IPS-15b (cell line): ENCODE measurements around the gene ERGIC3.

Experiments used
- H3K27me3 ChIP-seq: one replicate; pipeline ENCODE4 v1.6.1; 2013; ENCODE audit warnings: low read length; ENCODE audit not compliant: control insufficient read depth, insufficient read depth
- H3K36me3 ChIP-seq: one replicate; pipeline ENCODE4 v1.6.1; 2013; ENCODE audit warnings: low read length; ENCODE audit not compliant: control insufficient read depth, insufficient read depth
- H3K4me1 ChIP-seq: one replicate; pipeline ENCODE4 v1.6.1; 2013; ENCODE audit warnings: mild to moderate bottlenecking, low read length; ENCODE audit not compliant: control insufficient read depth, insufficient read depth
- H3K4me3 ChIP-seq: one replicate; pipeline ENCODE4 v1.5.1; 2013; ENCODE audit warnings: low read depth, low read length
- H3K9ac ChIP-seq: one replicate; pipeline ENCODE4 v1.6.1; 2013; ENCODE audit warnings: low read depth, mild to moderate bottlenecking, low read length
- H3K9me3 ChIP-seq: one replicate; pipeline ENCODE4 v1.6.1; 2013; ENCODE audit warnings: mild to moderate bottlenecking, low read length; ENCODE audit not compliant: control insufficient read depth, insufficient read depth

ERGIC3 gene

DNA sequence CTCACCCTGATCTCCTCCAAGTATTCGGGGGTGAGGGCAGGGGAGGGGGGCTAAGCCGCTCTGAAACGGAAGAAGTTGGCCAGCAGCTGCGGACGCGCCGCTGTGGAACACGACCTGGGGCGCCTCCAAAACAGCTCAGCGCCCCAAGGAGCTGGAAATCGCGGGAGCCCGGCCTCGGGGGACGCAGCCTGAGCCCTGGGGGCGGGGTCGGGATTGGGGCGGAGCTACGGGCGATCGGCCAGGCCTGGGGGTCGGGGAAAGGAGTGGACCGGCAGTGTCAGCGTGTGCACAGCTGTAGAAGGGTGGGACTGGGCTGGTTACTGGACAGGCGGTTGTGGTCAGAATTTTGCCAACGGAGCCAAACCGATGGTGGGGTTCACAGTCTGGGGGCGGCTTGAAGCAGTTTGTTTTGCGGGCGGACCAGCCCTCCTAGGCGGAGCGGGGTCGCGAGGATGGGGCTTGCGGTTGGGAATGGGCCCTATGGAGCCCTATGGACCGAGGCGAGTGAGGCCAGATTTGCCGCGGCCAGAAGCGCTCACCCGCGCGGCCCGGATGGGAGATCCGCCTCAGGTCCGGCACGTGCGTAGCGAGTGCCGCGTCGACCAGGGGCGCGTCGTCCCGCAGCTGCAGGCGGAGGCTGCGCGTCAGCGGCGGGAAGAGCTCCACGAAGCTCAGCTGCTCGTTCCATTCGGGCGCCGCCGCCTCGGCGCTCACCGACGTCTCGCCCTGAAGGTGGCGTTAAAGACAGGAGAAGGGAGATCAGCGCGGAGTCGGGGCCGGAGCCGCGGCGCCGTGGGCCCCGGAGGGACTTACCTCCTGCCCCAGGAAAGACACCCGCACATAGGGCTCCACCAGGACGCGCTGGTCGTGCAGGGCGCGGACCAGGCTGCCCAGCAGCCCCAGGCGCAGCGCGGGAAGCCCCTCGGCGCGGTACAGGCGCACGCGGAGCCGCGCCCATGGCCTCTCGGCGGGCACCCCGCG, 59.4 kb downstream of the ERGIC3 start:
- Histone ChIP-seq H3K27me3 (peaks cover 36% of the 10 kb centered on the region), H3K9me3 (no peaks in the 10 kb centered on the region), H3K4me3 (peak overlapping the region; percentile 71), H3K9ac (peak overlapping the region; percentile 16), H3K4me1 (no peaks in the 10 kb centered on the region), H3K36me3 (no peaks in the 10 kb centered on the region)

DNA sequence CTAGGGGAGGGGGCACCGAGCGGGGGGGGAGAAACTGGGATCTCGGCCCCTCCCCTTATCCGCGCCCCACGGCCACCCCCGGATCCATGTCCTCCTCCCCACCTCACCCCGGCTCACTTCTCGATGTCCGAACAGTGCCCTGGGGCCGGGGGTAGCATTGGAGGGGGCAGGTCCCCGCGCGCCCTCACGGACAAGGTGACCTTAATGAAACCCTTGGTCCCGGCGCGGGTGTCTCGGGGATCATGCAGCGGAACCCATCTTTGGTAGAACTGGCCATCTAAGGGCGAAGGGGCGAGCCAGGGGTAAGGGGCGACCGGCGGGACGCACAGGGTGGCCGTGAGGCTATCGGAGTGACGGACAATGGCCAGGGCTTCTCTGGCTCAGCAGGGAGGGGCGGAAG, 60.1 kb downstream of the ERGIC3 start:
- H3K9me3 ChIP-seq, result no peaks in the 10 kb centered on the region
- peak overlapping the region; percentile 16 for H3K9ac ChIP-seq
- peak overlapping the region; percentile 71 for H3K4me3 ChIP-seq
- H3K27me3 ChIP-seq, result peaks cover 36% of the 10 kb centered on the region
- H3K36me3 ChIP-seq, result no peaks in the 10 kb centered on the region
- H3K4me1 ChIP-seq, result no peaks in the 10 kb centered on the region

DNA sequence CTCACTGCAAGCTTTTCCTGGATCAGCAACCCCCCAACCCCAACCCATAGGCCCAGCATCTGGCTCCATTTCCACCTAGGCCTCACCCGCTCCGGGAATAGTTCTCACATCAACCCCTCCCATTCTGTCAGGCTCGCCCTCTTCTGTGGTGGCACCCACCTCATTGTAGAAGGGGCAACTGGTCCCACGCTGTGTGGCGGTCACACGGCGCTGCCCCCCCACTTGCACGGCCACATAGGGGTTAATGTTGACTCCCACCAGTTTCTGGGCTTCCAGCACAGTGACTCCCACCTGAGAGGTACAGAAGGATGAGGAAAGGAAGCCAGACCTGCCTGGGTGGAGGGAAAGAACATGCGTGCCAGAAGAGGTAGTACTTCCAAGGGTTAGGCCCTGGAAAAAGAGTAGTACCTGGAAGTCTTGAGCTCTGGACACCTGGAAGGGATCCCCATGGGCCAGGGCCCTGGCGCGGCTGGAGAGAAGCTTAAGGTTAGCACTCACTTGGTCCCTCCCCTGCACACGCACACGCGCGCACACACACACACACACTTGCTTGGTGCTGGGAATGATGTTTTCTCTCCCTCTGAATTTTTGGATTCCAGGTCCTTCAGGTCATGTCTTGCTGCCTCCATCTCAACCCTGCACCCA, 61.1 kb downstream of the ERGIC3 start:
- H3K4me1 ChIP-seq, result no peaks in the 10 kb centered on the region
- no peak overlapping the region for H3K4me3 ChIP-seq
- peaks cover 36% of the 10 kb centered on the region for H3K27me3 ChIP-seq
- no peaks in the 10 kb centered on the region for H3K36me3 ChIP-seq
- H3K9ac ChIP-seq, result no peak overlapping the region
- no peaks in the 10 kb centered on the region for H3K9me3 ChIP-seq

DNA sequence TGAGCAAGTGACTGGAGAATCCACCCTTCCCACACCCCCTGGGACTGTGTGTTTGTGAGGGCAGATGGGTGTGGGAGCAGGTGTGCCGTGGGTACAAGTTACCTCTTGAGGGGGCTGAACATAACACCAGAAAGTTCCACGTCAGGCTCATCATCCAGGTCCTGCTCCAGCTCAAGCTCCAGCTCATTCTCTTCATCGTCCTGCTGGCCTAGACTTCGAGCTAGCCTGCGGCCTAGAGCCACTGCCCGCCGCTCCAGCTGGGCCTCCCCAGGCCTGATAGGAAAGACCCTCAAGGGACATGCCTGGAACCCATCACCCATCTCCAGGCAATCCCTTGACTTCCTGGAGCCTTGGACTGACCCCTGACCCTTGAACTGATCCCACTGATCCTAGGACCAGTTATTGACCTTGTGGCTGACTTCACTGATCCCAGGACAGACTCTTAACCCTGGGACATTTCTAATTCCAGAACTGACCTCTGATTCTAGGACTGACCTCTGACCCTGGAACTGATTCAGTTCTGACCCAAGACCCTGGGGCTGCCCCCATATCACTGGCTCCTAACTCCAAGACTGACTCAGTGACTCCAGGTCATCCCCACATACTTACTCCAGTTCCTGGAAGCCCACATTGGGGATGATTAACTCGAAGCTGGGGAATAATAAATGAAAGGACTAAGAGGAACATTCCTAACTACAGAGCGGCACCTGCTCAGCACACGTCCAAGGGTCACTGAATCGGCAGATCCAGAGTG, 62.0 kb downstream of the ERGIC3 start:
- Histone ChIP-seq H3K4me3 (no peak overlapping the region), H3K27me3 (peaks cover 36% of the 10 kb centered on the region), H3K9me3 (no peaks in the 10 kb centered on the region), H3K36me3 (no peaks in the 10 kb centered on the region), H3K9ac (no peak overlapping the region), H3K4me1 (no peaks in the 10 kb centered on the region)

DNA sequence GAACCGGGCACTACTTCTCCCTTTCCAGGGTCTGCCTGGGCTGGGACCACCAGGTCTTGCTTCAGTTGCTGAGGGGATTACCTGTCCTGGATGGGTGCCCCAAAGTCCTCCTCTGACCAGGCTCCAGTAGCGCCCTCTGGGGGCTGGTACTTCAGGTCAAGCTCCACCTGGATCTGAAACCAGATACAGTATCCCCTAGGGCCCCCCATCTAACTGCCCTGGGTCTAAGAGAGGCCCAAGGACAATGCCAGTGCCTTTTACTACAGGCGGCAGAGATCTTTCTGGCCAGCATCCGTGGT, 62.5 kb downstream of the ERGIC3 start:
- Histone ChIP-seq H3K9me3 (no peaks in the 10 kb centered on the region), H3K9ac (no peak overlapping the region), H3K36me3 (no peaks in the 10 kb centered on the region), H3K4me1 (no peaks in the 10 kb centered on the region), H3K4me3 (no peak overlapping the region), H3K27me3 (peaks cover 33% of the 10 kb centered on the region)

DNA sequence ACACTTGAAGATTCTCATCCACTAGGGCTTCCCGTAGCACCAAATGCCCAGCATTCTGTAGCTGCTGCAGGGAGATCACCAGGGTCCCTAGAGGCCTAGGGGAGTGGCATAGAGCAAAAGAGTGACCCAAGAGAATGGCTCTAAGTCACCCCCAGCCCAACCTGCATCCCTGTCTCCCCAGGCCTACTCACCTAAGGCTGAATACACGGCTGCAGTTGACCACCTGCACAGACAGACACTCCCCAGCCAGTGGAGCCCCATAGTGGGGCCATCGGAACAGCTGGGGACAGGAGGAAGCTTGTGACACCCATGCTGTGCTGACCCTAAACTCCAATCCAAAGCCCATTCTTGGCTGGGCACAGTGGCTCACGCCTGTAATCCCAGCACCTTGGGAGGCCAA, 64.2 kb downstream of the ERGIC3 start:
- no peaks in the 10 kb centered on the region for H3K9me3 ChIP-seq
- H3K4me3 ChIP-seq, result no peak overlapping the region
- H3K36me3 ChIP-seq, result no peaks in the 10 kb centered on the region
- H3K4me1 ChIP-seq, result no peaks in the 10 kb centered on the region
- H3K9ac ChIP-seq, result no peak overlapping the region
- peaks cover 20% of the 10 kb centered on the region for H3K27me3 ChIP-seq
